Breast epithelium (tissue), 3 donors: Measurements from ENCODE around the gene SCN9A.

Experiments used
- POLR2A ChIP-seq: fragments of 450-650 bp; IDR thresholded peaks from one replicate; pipeline ENCODE4 v1.6.1; 2016; ENCODE audit warnings: antibody characterized with exemption, mild to moderate bottlenecking, moderate library complexity
- TF ChIP-seq, protein P1 (sequence below), 3 donors: fragments of 450-650 bp; IDR thresholded peaks; one replicate each; pipeline ENCODE4 v1.5.1; 2016 to 2017; ENCODE audit warnings: antibody characterized with exemption in 3 of 3, mild to moderate bottlenecking in 3 of 3, moderate library complexity in 3 of 3

DNA sequence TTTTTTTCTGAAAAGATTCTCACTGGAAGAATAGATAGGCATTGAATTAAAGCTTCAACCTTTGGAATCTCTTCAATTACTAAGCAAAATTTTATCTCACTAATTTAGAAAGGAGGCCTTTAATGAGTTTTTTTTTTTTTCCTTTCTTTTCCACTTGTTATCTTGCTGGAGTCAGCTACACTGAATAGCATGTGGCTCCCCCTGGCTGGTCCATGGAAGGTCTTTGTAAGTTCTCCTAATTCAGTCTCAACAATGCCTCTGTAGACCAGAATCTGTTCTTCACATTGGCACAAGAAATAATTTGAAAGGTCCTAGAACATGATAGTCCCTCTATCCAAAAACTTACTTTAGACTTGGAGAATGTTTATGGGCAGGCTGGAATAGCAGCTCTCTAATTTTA lies 223.7 kb downstream of the SCN9A start:
- TF ChIP-seq, protein P1, sequence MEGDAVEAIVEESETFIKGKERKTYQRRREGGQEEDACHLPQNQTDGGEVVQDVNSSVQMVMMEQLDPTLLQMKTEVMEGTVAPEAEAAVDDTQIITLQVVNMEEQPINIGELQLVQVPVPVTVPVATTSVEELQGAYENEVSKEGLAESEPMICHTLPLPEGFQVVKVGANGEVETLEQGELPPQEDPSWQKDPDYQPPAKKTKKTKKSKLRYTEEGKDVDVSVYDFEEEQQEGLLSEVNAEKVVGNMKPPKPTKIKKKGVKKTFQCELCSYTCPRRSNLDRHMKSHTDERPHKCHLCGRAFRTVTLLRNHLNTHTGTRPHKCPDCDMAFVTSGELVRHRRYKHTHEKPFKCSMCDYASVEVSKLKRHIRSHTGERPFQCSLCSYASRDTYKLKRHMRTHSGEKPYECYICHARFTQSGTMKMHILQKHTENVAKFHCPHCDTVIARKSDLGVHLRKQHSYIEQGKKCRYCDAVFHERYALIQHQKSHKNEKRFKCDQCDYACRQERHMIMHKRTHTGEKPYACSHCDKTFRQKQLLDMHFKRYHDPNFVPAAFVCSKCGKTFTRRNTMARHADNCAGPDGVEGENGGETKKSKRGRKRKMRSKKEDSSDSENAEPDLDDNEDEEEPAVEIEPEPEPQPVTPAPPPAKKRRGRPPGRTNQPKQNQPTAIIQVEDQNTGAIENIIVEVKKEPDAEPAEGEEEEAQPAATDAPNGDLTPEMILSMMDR (IDR thresholded peaks at IDR 0.05) = no peak
- TF ChIP-seq POLR2A = no peak
